Motor neuron (in vitro differentiated cells): ENCODE data around the gene OSBPL7. TPM values are rescaled to one million over a fixed set of nuclear protein-coding genes. Genes with fewer than 3 reads are reported as not detected.

Experiments
- ATAC-seq, 8 experiments: fragments of 200-7000 bp; cut with Tn5 transposase; replicated peaks in 6 of 8; 2 replicates each; pipeline ENCODE4 v1.8.0; 2021; ENCODE audit warnings: mild to moderate bottlenecking in 8 of 8, moderate library complexity in 8 of 8
- H3K27ac ChIP-seq, 2 donors: fragments of 250-450 bp; sonication (Bioruptor Pico); 2 replicates each; pipeline ENCODE4 v1.9.0; 2021; ENCODE audit warnings: antibody characterized with exemption in 2 of 2, mild to moderate bottlenecking in 2 of 2, moderate library complexity in 1 of 2
- H3K4me1 ChIP-seq, 2 donors: fragments of 250-450 bp; sonication (Bioruptor Pico); replicated peaks in 1 of 2; 2 replicates each; pipeline ENCODE4 v1.6.1; 2021; ENCODE audit warnings: antibody characterized with exemption in 2 of 2, mild to moderate bottlenecking in 2 of 2, moderate library complexity in 1 of 2
- H3K4me3 ChIP-seq, 5 donors: fragments of 250-450 bp; sonication (Bioruptor Pico); 2 replicates each; pipeline ENCODE4 v1.9.0; 2021; ENCODE audit warnings: antibody characterized with exemption in 5 of 5, mild to moderate bottlenecking in 5 of 5, moderate library complexity in 4 of 5
- WGBS, 10 experiments: fragments of 450-650 bp; shearing (Covaris generic); methylation state at CpG; one replicate each; pipeline ENCODE4 v1.0.0; 2022; 5-methylcytosine and 5-hydroxymethylcytosine counted together
- in situ Hi-C, 9 experiments: fragments of 400-800 bp; cut with MboI; loops; one replicate each; pipeline ENCODE4 v1.15.0; 2021; ENCODE audit warnings: low sequenced_read_pairs in 9 of 9, low pct_unique_long_range_greater_than_20kb in 2 of 9; ENCODE audit not compliant: unreplicated experiment in 9 of 9
- total RNA-seq, 8 experiments: library from RNA; unstranded; fragments of 300-600 nt; gene quantifications; 2 replicates each; pipeline versions ENCODE4 v1.2.3 to v1.2.4, GENCODE V29; 2022

OSBPL7 gene
- total RNA-seq, 8 experiments from 2014 or later: 2.2 to 16.6 (median 8.4) TPM

DNA sequence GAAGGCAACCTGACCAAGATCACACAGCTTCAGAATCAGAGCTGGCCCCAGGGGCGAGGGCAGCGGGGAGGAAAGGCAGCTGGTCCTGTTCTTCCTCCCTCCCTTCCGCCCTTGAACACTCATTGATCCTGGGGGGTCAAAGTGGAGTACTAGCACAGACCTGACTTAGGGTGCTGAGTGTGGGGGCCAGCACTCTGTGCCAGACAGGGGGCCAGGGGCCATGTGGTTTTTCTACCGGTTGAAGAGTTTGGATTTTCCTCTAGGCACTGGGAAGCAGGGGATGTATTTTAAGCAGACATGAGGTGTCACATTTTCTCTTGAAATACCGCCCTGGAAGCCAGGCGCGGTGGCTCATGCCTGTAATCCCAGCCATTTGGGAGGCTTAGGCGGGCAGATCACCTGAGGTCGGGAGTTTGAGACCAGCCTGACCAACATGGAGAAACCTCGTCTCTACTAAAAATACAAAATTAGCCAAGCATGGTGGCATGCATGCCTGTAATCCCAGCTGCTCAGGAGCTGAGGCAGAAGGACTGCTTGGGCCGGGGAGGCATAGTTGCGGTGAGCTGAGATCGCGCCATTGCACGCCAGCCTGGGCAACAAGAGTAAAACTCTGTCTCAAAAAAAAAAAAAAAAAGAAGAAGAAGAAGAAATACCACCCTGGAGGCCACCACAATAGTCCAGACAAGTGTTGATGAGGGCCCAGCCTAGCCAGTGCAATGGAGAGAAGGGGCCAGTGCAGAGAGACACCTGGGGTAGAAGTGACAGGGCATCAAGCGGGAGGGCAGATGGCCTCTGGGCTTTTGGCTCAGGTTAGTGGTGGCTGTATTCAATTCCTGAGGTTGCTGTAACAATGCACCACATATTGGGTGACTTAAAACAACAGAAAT, 15.3 kb downstream of the OSBPL7 start:
- Histone ChIP-seq H3K4me3 (no peak overlapping the region), H3K4me1 (no peaks in the 10 kb centered on the region), H3K27ac (no peak overlapping the region)
- in situ Hi-C loops: no loop called here
- 67 to 100% (median 88%) methylated on average over 1 to 4 of the region's 16 CpGs; no CpG with 5 or more reads in 2 of the 10 experiments for WGBS, 10 experiments
- no peak for ATAC-seq

DNA sequence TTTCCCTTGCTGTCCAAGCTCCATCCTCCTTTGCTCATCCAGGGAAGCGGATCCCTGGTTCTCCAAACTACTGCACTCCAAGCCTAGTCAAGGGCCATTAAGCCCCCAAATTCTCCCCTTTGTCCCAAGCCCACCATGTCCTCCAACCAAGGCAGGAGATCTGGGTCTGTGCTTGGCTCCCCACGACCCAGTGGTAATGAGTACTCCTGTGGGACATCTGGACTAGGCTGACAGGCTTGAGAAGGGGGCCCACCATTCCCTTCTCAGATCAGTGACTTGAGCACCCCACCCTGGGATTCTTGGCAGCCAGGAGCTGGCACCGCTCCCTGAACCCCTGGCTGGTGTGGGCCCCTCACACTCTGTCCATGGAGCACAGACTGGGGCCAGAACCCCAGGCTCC, 17.1 kb downstream of the OSBPL7 start:
- Histone ChIP-seq H3K27ac (no peak overlapping the region), H3K4me3 (no peak overlapping the region), H3K4me1 (no peaks in the 10 kb centered on the region)
- in situ Hi-C loops: no loop called here
- ATAC-seq: no peak
- WGBS, 10 experiments: 40 to 88% (median 60%) methylated on average over 1 to 2 of the region's 3 CpGs; no CpG with 5 or more reads in 7 of the 10 experiments

DNA sequence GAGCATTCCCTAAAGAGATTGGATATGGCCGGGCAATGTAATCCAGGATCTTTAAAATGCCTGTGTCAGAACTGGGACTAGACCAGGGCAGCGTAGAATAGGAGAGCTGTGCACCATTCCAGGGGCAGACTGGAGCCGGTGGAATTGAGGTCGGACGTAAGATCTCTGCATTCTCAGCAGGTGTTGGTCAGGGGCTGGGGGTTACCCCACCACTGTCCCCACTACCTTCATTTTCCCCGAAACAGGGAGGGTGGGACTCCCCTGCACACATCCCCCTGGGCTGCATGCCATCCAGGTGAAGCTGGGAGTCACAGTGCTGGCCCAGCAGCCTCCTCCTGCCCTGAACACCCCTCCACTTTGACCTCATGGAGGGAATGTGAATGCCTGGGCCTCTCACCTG, 17.8 kb downstream of the OSBPL7 start:
- H3K27ac ChIP-seq: no peak overlapping the region
- H3K4me3 ChIP-seq: no peak overlapping the region
- 0 to 51% (median 17%) methylated on average over 1 to 3 of the region's 6 CpGs; no CpG with 5 or more reads in 3 of the 10 experiments for WGBS, 10 experiments
- in situ Hi-C loops: no loop called here
- ATAC-seq: no peak
- no peaks in the 10 kb centered on the region for H3K4me1 ChIP-seq

DNA sequence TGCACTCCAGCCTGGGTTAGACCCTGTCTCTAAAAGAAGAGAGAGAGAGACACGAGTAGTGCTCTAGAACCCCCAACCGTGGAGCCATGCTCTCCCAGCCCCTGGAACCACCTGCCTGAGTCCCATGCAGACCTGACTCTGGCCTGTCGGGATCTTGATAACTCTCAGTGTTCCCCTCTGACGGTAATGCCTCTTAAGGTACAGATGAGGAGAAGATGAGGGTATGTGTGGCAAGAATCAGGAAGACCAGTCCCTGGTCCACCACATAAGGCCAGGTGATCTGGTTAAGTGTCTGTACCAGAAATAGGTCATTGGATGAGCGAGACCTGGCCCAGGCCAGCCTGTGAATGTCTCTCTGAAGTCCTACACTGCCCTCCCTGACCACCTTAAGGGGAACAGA, 18.4 kb downstream of the OSBPL7 start:
- no peak overlapping the region for H3K4me3 ChIP-seq
- H3K27ac ChIP-seq: no peak overlapping the region
- no peaks in the 10 kb centered on the region for H3K4me1 ChIP-seq
- no peak for ATAC-seq
- 0 to 60% (median 28%) methylated on average over 1 to 4 of the region's 5 CpGs; no CpG with 5 or more reads in 3 of the 10 experiments for WGBS, 10 experiments
- in situ Hi-C loops: no loop called here

DNA sequence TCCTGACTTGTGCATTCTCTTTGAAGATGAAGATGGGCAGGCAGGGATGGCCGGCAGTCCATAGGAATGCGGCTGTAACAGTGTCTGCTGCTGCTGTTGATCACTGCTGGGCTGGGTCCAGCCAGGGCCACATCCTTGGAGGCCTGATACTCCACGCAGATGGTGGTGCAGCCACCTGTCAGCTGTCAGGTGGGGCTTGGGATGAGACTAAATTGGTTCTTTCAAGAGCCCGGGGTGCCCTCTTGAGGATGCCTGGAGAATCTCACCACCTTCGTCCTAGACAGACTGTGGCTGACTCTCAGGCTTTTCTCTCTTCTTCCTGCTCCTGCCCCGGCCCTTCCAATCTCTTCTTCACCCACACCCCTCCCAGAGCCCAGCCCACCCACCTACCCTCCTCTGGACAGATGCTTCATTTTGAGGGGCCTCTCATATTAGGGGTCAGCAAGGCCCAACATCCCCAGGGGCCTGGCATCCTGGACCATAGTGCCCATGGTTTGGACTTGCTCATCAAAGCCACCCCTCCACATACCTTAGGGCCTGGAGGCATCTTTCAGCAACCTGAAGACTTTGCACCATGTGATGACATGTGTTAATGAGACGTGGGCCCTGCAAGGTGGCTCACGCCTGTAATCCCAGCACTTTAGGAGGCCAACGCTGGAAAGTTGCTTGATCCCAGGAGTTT, 19.1 kb downstream of the OSBPL7 start:
- in situ Hi-C loops: no loop called here

DNA sequence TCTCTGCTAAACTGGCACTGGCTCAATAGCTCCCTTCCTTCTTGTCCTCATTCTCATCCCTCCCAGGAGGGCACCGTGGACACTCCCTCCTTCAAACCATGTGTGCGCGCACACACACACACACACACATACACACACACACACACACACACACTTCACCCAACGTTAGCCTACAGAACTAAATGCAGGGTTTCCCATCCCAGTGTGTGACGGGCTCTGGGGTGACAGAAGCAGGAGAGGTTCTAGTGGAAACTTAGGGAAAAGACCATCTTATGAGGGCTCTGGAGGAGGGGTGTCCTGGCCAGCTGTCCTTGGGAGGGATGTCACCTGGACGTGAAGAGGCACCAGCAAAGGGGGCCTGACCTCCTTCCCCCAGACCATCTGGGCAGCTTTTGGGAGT, 19.7 kb downstream of the OSBPL7 start:
- WGBS, 10 experiments: 0 to 33% (median 27%) methylated on average over 1 to 3 of the region's 6 CpGs; no CpG with 5 or more reads in 7 of the 10 experiments
- Histone ChIP-seq H3K4me3 (no peak overlapping the region), H3K27ac (no peak overlapping the region), H3K4me1 (no peaks in the 10 kb centered on the region)
- peak in 4 of 8 experiments; percentile 8 to 14 (median 12) for ATAC-seq
- in situ Hi-C loops: no loop called here

More for the DNA sequence above, 19.1 kb downstream of the OSBPL7 start:
- 20 to 67% (median 50%) methylated on average over 2 to 3 of the region's 9 CpGs; no CpG with 5 or more reads in 7 of the 10 experiments for WGBS, 10 experiments
- H3K27ac ChIP-seq: no peak overlapping the region
- H3K4me3 ChIP-seq: no peak overlapping the region
- peak; percentile 67 to 95 (median 78) for ATAC-seq
- H3K4me1 ChIP-seq: no peaks in the 10 kb centered on the region

DNA sequence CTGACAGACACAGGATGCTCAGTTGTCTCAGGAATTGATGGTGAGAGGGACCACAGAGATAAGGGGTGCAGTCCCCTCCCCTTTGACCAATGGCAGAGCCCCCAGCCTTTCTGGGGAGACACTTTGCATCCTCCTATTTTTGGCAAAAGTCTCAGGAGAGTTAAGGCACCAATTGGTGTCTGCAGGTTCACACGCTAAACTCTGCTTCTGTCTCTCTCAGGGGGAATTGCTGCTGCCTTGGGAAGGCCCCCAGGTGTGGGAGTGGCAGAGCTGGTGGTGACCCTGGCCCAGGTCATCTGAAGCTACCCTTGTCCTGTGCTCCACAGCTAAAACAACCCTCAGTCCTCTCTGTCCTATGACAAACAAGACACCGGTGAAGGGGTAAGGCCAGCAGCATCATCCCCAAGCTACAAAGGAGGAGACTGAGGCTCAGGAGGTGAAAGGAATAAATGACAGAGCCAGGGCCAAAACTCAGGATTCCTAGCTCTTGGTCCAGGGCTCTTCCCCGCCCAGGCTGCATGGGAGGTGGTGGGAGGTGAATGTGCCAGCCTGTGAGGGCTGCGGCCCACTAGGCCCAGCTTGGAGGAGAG, 20.3 kb downstream of the OSBPL7 start:
- in situ Hi-C loops: no loop called here
- H3K4me3 ChIP-seq: no peak overlapping the region
- ATAC-seq: no peak
- H3K4me1 ChIP-seq: no peaks in the 10 kb centered on the region
- WGBS, 10 experiments: 60 to 100% (median 84%) methylated on average over 1 to 2 of the region's 4 CpGs; no CpG with 5 or more reads in 6 of the 10 experiments
- H3K27ac ChIP-seq: no peak overlapping the region

DNA sequence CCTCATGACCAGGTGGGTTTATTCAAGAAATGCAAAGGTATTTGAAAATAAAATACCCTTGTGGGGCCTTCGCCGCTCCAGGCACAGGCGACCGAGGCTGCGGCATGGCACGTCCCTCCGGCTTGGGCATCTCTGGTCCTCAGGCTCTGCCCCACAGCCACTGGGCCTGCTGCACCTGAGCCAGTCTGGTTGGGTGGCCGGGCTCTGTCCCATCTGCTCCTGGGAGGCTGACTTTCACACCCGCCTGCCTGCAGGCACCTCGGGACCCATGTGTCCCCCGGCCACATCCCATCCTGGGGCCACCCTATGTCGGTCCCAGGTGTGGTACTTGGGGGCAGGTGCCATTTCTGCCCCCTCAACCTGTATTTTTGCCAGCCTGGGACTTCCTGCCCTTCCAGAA, 20.9 kb downstream of the OSBPL7 start:
- Histone ChIP-seq H3K4me1 (no peaks in the 10 kb centered on the region), H3K27ac (no peak overlapping the region), H3K4me3 (no peak overlapping the region)
- 0 to 100% (median 81%) methylated on average over 1 to 11 of the region's 12 CpGs; no CpG with 5 or more reads in 2 of the 10 experiments for whole genome bisulfite sequencing, 10 experiments
- no peak for ATAC-seq
- in situ Hi-C loops: no loop called here

DNA sequence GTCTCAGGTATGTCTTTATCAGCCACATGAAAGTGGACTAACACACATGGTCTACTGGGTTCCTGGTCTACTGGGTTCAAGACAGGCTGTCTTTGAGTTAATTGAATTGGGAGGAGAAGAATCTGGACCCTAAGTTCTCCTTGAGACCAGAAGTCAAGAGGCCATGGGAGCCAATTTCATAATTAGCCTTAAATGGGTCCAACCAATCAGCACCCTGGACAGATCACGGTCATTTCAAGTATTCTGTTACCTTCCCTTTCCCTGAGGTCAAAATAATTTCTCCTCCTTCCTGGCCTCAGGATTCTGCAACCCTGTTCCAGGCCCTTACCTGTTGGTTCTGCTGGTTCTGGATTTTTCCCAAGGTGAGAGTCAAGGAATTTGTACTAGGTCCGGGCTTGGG, 23.8 kb downstream of the OSBPL7 start:
- in situ Hi-C loops: no loop called here
- Histone ChIP-seq H3K27ac (no peak overlapping the region), H3K4me3 (no peak overlapping the region), H3K4me1 (no peaks in the 10 kb centered on the region)
- WGBS, 10 experiments: 0 to 67% (median 59%) methylated on average over 1 to 2 of the region's 2 CpGs; no CpG with 5 or more reads in 4 of the 10 experiments
- ATAC-seq: no peak

DNA sequence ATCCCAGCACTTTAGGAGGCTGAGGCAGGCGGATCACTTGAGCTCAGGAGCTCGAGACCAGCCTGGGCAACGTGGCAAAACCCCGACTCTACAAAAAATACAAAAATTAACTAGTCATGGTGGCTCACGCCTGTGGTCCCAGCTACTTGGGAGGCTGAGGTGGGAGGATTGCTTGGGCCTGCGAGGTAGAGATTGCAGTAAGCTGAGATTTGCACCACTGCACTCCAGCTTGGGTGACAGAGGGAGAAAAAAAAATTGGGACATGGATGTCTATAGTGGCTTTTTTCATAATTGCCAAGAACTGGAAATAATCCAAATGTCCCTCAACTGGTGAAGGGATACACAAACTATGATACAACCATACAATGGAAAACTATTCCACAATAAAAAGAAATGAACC, 28.6 kb downstream of the OSBPL7 start:
- in situ Hi-C loops: no loop called here
- H3K4me1 ChIP-seq: no peaks in the 10 kb centered on the region
- 0 to 60% (median 21%) methylated on average over 1 to 6 of the region's 6 CpGs; no CpG with 5 or more reads in 2 of the 10 experiments for WGBS, 10 experiments
- ATAC-seq: no peak
- no peak overlapping the region for H3K27ac ChIP-seq
- H3K4me3 ChIP-seq: no peak overlapping the region

DNA sequence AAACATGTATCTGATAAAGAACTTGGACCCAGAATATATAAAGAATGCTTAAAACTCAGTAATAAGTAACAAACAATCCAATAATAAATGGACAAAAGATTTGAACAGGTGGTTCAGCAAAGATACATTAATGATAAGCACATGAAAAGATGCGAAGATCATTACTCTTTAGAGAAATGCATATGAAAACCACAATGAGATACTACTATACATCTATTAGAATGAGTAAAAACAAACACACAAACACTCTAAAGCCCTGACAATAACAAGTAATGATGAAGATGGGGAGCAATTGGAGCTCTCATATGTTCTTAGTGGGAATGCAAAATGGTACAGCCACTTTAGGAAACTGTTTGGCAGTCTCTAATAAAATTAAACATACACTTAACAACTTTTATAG, 29.1 kb downstream of the OSBPL7 start:
- WGBS, 10 experiments: 10 to 89% (median 48%) methylated on average over 1 of the region's 1 CpG
- H3K4me1 ChIP-seq: no peaks in the 10 kb centered on the region

DNA sequence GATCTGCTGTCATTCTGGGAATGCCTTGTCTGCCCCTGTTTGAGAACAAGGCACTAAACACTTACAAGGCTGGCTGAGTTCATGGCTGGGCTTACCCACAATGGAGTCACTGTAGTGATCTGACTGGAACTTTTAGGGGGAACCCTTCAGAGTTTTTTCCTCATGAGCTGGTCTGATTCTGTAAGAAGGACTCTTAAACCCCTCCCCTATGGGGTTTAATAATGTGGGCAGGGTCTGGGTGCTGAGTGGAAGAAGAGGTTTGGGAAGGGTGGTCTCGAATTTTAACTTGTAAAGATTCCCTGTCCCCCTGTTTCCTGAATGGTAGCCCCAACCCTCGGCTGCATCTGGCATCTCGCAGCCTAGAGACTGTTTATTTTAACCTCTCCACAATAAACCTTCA, 30.6 kb downstream of the OSBPL7 start:
- WGBS, 10 experiments: 0 to 69% (median 11%) methylated on average over 1 to 3 of the region's 3 CpGs; no CpG with 5 or more reads in 3 of the 10 experiments
- H3K4me3 ChIP-seq: no peak overlapping the region
- in situ Hi-C loops: no loop called here
- ATAC-seq: no peak
- H3K4me1 ChIP-seq: no peaks in the 10 kb centered on the region
- H3K27ac ChIP-seq: no peak overlapping the region

More for the DNA sequence above, 29.1 kb downstream of the OSBPL7 start:
- in situ Hi-C loops: no loop called here
- Histone ChIP-seq H3K27ac (no peak overlapping the region), H3K4me3 (no peak overlapping the region)
- no peak for ATAC-seq
